ENCODE results near the gene FAM168A.

Gene FAM168A

DNA sequence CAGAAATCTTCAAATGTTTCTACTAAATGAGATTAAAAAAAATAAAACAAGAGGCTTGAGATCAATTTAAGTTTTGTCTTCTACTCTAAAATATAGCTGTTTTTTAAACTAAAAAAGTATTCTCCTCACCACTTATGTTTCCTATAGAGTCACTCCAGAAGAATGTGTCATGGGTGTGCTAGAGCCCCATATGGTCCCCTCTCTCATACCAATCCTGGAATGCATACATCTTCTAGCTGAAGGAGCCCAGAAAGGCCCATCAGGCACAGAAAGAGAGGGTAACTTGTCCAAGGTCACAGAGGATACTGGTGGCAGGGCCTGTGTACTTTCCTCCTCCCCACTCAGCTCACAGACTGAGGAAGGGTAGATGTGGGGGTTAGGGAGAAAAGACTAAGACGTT is 187.3 kb downstream of the FAM168A start:
- no peak overlapping the region for H3K4me3 Mint-ChIP-seq
- no peaks in the 10 kb centered on the region for H3K9me3 Mint-ChIP-seq
- DNase-seq, result no peak
- ATAC-seq (replicated peaks), result no peak
- peaks cover 10% of the 10 kb centered on the region for H3K36me3 Mint-ChIP-seq (ENCODE audit: insufficient read depth)
- H3K27me3 Mint-ChIP-seq, result no peaks in the 10 kb centered on the region
- peaks cover 5 to 7% of the 10 kb centered on the region in 2 donors for H3K4me1 Mint-ChIP-seq (ENCODE audit: low read depth in 2 of 2)
- H3K27ac Mint-ChIP-seq, result peak overlapping the region in 1 of 2 donors; percentile 16

DNA sequence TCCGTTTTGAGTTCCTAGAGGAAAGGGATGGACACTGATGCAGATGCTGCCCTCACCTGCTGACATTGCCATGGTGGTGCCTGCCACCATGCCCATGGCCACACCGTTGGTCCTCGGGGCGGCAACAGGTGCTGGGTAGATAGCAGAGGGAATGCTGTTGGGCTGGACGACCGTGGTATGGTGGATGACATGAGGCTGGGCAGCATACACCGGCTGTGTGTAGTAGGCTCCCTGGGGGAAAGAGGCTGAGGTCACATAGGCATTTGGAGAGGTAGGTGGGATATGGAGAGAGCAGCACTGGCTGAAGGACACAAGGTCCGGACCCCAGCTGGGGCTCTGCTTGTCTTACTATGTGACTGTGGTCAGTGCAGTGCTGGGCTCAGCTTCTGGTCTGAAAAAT is 188.5 kb downstream of the FAM168A start:
- peak overlapping the region; percentile 1 to 26 for H3K27ac Mint-ChIP-seq
- H3K9me3 Mint-ChIP-seq, result no peaks in the 10 kb centered on the region
- peaks cover 10% of the 10 kb centered on the region for H3K36me3 Mint-ChIP-seq (ENCODE audit: insufficient read depth)
- DNase-seq (no peak), ATAC-seq (replicated peaks) (no peak)
- no peak overlapping the region for H3K4me3 Mint-ChIP-seq
- no peaks in the 10 kb centered on the region for H3K27me3 Mint-ChIP-seq
- no peaks in the 10 kb centered on the region for H3K4me1 Mint-ChIP-seq (ENCODE audit: low read depth in 2 of 2)

DNA sequence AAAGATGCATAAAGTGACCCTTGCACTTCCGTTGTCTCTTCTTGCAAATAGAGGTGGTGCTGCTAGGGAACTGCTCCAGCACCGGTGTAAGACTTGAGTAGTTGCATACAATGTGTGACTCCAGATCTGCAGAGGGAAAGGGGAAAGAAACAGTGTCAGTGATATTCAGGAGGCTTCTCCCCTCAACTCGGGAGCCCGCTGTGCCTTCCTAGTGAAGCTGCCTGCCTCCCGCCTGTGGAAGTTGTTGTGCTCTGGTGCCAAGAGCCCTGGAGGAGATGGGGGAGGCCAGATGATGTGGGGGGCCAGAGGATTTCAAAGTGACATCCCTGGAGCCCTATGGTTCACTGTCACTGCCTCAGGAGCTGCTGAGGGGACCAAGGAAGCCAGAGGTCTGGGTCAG is 191.3 kb downstream of the FAM168A start:
- peak overlapping the region in 1 of 2 donors; percentile 49 for H3K27ac Mint-ChIP-seq
- DNase-seq (no peak), ATAC-seq (replicated peaks) (no peak)
- peaks cover 20% of the 10 kb centered on the region for H3K36me3 Mint-ChIP-seq (ENCODE audit: insufficient read depth)
- H3K9me3 Mint-ChIP-seq, result no peaks in the 10 kb centered on the region
- no peak overlapping the region for H3K4me3 Mint-ChIP-seq
- no peaks in the 10 kb centered on the region for H3K27me3 Mint-ChIP-seq
- no peaks in the 10 kb centered on the region for H3K4me1 Mint-ChIP-seq (ENCODE audit: low read depth in 2 of 2)

DNA sequence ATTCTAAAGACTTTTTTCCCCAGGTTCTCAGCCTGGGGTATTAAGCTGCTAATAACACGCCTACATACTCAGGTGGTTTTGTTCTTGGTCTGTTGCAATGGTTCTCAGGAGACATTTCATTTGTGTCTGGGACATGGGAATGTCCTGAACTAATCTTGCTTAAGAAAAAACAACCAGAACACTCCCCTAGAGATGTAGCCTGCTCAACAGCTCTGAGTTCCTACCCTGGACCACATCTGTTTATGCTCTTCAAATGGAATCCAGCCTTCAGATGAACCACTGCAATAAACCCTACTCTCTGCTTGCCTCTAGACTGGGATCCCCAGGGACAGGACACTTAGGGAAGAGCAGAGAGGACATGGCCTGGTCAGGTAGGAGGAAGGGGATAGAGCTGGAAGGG is 191.8 kb downstream of the FAM168A start:
- ATAC-seq (replicated peaks) (no peak), DNase-seq (no peak)
- Mint-ChIP-seq H3K9me3 (no peaks in the 10 kb centered on the region), H3K27me3 (no peaks in the 10 kb centered on the region), H3K27ac (no peak overlapping the region), H3K4me3 (no peak overlapping the region), H3K36me3 (ENCODE audit: insufficient read depth) (peaks cover 24% of the 10 kb centered on the region), H3K4me1 (ENCODE audit: low read depth in 2 of 2) (no peaks in the 10 kb centered on the region)

DNA sequence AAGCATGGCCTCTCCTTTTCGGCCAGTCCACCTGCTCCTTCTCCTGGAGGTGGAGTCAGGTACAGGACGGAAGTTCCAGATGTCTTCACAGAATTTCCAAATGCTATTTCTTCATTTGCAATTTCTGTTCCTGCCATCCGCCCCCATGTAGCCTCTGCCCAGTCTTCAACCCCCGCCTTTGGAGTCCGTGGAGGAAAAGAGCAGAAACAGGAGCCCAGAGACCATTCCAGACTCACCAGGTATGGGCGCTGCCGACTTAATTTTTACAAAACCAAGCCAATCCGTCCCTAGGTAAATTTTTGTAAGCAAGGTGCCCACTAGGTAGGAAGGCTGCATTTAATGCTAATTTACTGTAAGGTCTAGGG is 192.8 kb downstream of the FAM168A start:
- H3K27me3 Mint-ChIP-seq, result no peaks in the 10 kb centered on the region
- ATAC-seq (replicated peaks) (no peak), DNase-seq (no peak)
- peak overlapping the region in 1 of 2 donors; percentile 66 for H3K27ac Mint-ChIP-seq
- peaks cover 33% of the 10 kb centered on the region for H3K36me3 Mint-ChIP-seq (ENCODE audit: insufficient read depth)
- H3K4me3 Mint-ChIP-seq, result no peak overlapping the region
- no peaks in the 10 kb centered on the region for H3K4me1 Mint-ChIP-seq (ENCODE audit: low read depth in 2 of 2)
- H3K9me3 Mint-ChIP-seq, result no peaks in the 10 kb centered on the region

DNA sequence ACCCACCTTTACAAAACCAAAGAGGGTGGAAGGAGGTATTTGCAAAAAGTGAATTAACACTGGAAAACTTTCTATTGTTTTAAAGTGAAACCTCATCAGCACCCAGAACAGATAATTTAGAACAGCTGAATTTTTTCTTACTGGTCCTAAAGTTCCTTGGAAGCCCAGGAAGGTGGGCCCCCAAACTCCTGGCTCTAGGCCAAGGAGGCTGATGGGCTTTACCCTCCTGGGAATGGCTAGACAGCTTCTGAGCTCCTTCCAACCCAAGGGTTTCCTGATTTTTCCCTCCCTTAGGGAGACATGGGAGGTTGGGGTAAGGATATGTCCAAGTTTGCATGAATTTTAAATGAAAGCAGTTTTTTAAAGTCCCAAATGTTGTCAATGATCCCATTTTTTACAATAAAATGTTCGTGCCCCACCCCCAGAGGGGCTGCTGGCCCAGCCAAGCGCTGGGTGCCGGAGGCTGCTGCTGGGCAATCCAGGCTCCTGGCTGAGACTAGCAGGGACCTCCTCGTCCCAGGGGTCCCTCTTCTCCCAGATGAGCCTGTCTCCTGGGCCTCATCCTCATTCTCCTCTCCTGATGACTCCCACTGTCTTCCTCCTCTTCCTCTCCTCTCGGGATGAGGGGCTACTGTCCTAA is 193.3 kb downstream of the FAM168A start:
- Mint-ChIP-seq H3K9me3 (no peaks in the 10 kb centered on the region), H3K27ac (peak overlapping the region; percentile 56 to 66), H3K36me3 (ENCODE audit: insufficient read depth) (peaks cover 38% of the 10 kb centered on the region), H3K27me3 (no peaks in the 10 kb centered on the region), H3K4me3 (no peak overlapping the region), H3K4me1 (ENCODE audit: low read depth in 2 of 2) (no peaks in the 10 kb centered on the region)
- no peak for ATAC-seq (replicated peaks)
- no peak for DNase-seq

DNA sequence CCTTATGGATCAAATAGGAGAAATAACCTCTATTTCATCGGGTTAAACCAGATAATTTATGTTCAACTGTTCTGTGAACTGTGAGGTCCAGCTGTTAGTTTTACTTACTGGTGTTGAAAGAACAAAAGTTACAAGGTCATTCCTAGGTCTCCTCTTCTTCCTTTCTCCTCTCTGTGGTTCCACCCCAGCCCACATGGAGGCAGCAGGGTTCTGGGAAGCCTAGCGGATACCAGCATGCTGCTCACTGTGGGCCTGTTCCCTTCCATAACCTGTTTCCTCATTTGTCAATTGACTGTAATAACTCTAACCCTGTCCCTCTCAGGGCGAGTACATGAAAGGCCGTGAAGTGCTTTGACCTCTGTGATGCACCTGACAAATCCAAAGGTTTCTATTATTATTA is 193.9 kb downstream of the FAM168A start:
- Mint-ChIP-seq H3K27ac (peak overlapping the region in 1 of 2 donors; percentile 56), H3K27me3 (no peaks in the 10 kb centered on the region), H3K4me1 (ENCODE audit: low read depth in 2 of 2) (no peaks in the 10 kb centered on the region), H3K4me3 (no peak overlapping the region), H3K36me3 (ENCODE audit: insufficient read depth) (peaks cover 44% of the 10 kb centered on the region), H3K9me3 (no peaks in the 10 kb centered on the region)
- ATAC-seq (replicated peaks) (no peak), DNase-seq (no peak)

DNA sequence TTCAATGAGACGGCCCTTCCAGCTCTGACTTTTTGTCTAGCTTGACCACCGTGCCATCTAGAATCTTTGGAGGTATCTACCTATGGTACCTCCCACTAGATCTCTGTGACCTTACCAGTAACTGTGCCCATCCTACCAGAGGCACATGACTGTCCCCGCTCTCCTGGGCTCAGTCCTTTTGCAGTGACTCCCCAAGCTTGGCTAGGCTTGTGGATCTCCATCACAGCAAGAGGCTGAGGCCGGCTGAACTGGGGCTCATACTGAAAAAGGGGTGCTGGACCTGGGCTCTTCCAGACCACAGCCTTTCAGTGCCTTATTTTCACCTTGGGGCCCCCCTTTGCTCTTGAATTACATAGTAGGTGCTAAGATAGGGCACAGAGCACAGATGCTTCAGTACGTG is 194.4 kb downstream of the FAM168A start:
- Mint-ChIP-seq H3K27ac (peak overlapping the region; percentile 56 to 74), H3K4me3 (no peak overlapping the region), H3K4me1 (ENCODE audit: low read depth in 2 of 2) (no peaks in the 10 kb centered on the region), H3K27me3 (no peaks in the 10 kb centered on the region), H3K36me3 (ENCODE audit: insufficient read depth) (peaks cover 46% of the 10 kb centered on the region), H3K9me3 (no peaks in the 10 kb centered on the region)
- no peak for ATAC-seq (replicated peaks)
- DNase-seq, result no peak

DNA sequence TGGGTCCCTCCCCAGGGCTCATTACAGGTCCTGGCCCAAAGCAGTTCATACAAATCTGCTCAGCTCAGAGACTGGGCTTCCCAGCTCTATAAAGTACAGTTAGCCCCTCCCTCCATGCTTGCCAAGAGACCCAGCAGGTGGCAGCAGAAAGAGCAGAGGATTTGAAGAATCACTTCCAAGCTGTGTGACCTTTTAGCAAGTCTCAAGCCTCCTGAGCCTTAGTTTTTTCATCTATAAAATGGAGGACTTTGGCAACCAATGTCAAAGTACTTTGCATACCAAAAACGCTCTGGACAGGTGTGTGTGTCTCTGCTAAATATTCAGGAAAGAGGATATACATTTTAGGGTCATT is 195.1 kb downstream of the FAM168A start:
- H3K27ac Mint-ChIP-seq, result peak overlapping the region; percentile 56 to 74
- no peak for DNase-seq
- H3K4me1 Mint-ChIP-seq (ENCODE audit: low read depth in 2 of 2), result no peaks in the 10 kb centered on the region
- no peaks in the 10 kb centered on the region for H3K9me3 Mint-ChIP-seq
- ATAC-seq (replicated peaks), result no peak
- H3K4me3 Mint-ChIP-seq, result no peak overlapping the region
- H3K36me3 Mint-ChIP-seq (ENCODE audit: insufficient read depth), result peaks cover 52% of the 10 kb centered on the region
- H3K27me3 Mint-ChIP-seq, result no peaks in the 10 kb centered on the region

DNA sequence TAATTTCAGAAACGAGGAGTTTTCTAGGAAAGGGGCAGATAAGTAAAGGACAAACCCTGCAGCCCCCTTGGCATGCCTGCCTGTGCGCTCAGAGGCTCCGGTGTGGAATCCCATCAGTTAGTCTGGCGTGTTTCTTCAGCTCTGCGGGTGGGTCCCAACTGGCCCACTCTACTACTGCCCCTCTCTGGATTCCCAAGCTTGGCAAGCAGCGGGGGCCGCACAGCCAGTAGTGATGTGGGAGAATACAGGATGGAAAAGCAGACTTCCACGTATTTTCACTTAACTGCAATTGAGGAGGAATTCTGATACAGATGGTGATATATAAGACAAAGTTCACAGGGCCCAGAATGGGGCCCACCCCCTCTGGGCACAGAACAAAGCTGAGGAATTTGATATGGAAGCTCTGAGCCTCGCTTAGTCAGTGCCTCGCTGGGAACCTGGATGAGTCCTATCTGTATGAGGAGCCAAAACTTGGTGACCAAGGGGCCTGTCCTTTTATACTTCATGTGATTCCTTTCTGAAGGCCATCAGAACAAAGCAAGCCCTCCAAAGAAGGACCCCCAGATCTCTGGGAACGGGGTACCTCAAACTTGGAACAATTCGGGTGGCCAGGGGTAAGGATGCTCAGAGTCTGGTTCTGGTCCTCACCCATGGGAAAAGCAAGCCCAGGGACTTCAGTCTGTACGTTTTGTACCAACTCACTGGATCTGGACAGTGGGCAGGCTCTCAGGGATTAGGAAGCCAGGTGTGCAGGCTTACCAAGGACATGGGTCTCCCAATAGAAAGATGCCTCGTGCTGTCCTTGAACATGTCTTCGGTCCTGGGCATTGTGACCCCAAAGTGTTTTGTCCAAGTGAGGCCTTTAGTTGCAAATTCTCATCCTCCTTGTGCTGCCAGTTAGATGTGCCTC is 195.7 kb downstream of the FAM168A start:
- H3K4me3 Mint-ChIP-seq, result no peak overlapping the region
- DNase-seq (no peak), ATAC-seq (replicated peaks) (no peak)
- peaks cover 53% of the 10 kb centered on the region for H3K36me3 Mint-ChIP-seq (ENCODE audit: insufficient read depth)
- no peaks in the 10 kb centered on the region for H3K27me3 Mint-ChIP-seq
- H3K9me3 Mint-ChIP-seq, result no peaks in the 10 kb centered on the region
- peak overlapping the region; percentile 56 to 74 for H3K27ac Mint-ChIP-seq
- H3K4me1 Mint-ChIP-seq (ENCODE audit: low read depth in 2 of 2), result peaks cover 0 to 3% of the 10 kb centered on the region in 2 donors

DNA sequence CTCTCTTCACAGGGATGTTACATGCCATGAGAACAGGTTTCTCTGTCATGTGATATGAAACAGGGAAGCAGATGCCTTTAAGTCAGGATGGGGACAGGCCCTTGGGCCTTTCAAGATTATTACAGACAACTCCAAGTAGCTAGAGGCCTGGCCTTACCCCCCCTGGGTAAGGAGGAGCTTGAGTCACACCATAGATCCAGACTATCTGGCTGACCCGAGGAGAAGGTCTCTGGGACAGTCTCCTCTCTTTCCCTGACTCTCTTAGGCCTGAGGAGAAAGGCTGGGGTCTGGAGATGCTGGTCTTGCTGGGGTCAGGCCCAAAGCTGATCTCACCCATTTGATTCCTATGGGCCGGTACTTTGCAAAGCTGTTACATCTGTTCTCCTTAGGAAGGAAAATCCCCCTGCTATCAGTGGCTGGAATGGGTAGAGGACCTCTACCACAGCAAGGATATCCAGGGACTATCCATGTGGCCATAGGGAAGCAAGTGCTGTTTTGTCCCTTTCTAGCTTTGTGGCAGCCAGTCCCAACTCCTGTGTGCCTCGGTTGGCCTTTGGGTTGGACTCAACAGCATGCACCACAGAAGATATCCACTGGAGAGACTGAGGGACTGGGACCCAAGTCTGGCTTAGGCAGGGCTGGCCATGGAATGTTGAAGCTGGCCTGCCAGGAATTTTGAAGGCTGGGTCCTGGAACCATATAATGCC is 196.5 kb downstream of the FAM168A start:
- Mint-ChIP-seq H3K9me3 (no peaks in the 10 kb centered on the region), H3K36me3 (ENCODE audit: insufficient read depth) (peaks cover 61% of the 10 kb centered on the region), H3K27me3 (no peaks in the 10 kb centered on the region), H3K27ac (peak overlapping the region; percentile 33 to 92), H3K4me3 (no peak overlapping the region), H3K4me1 (ENCODE audit: low read depth in 2 of 2) (peaks cover 0 to 5% of the 10 kb centered on the region in 2 donors)
- DNase-seq, result no peak
- no peak for ATAC-seq (replicated peaks)

DNA sequence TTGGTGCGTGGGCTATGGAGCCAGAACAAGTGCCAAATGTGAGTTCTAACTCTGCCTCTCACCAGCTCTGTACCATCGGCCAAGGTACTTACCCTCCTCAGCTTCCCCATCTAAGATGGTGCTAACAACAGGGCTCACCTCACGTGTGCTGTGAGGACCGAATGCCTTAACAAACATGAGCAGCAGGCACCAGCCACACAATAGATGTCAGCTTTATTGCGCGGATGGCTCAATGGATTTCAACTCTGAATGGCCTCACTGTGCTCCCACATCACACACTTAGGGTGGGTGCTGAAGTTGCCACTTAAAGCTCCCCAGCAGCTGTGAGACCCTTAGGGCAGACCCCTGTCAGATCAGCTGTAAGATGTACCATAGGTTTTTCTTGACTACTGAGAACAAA is 197.6 kb downstream of the FAM168A start:
- H3K27me3 Mint-ChIP-seq, result no peaks in the 10 kb centered on the region
- no peaks in the 10 kb centered on the region for H3K9me3 Mint-ChIP-seq
- peaks cover 72% of the 10 kb centered on the region for H3K36me3 Mint-ChIP-seq (ENCODE audit: insufficient read depth)
- H3K27ac Mint-ChIP-seq, result peak overlapping the region in 1 of 2 donors; percentile 92
- no peak overlapping the region for H3K4me3 Mint-ChIP-seq
- ATAC-seq (replicated peaks) (no peak), DNase-seq (no peak)
- peaks cover 0 to 5% of the 10 kb centered on the region in 2 donors for H3K4me1 Mint-ChIP-seq (ENCODE audit: low read depth in 2 of 2)

DNA sequence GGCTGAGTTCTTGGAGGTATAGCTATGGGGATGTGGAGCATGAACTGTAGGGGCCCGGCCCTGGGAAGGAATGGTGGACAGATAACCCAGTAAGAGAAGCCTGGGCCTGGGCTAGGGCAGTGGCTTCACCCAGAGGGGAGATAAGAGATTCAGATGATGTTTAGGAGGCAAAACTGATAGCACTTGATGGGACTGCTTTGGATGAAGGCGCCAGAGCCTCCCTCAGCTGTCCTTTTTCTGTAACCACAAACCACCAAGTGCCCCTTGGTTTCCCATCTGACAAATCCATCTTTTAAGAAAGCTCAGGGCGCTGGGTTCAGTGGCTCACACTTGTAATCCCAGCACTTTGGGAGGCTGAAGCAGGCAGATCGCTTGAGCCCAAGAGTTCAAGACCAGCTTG is 198.3 kb downstream of the FAM168A start:
- Mint-ChIP-seq H3K36me3 (ENCODE audit: insufficient read depth) (peaks cover 78% of the 10 kb centered on the region), H3K27ac (peak overlapping the region; percentile 49 to 92), H3K9me3 (no peaks in the 10 kb centered on the region), H3K4me1 (ENCODE audit: low read depth in 2 of 2) (peaks cover 0 to 5% of the 10 kb centered on the region in 2 donors), H3K27me3 (no peaks in the 10 kb centered on the region), H3K4me3 (peak overlapping the region in 1 of 2 donors; percentile 6)
- ATAC-seq (replicated peaks), result no peak
- no peak for DNase-seq

Data from effector memory CD8-positive, alpha-beta T cell (primary cell).